Neural progenitor cell (in vitro differentiated cells): ENCODE measurements around the gene CHD8.

Experiments
- CTCF ChIP-seq: fragments of 200-600 bp; sonication (generic); IDR thresholded peaks from 2 replicates; pipeline ENCODE4 v1.5.1; 2017; ENCODE audit warnings: antibody characterized with exemption, mild to moderate bottlenecking
- EZH2 ChIP-seq: fragments of 200-600 bp; sonication (generic); IDR thresholded peaks from 2 replicates; pipeline ENCODE4 v1.6.1; 2017; ENCODE audit warnings: antibody characterized with exemption, mild to moderate bottlenecking, moderate library complexity
- EZH2phosphoT487 ChIP-seq: fragments of 200-600 bp; sonication (generic); IDR thresholded peaks from 2 replicates; pipeline ENCODE4 v1.6.1; 2017; ENCODE audit warnings: antibody characterized with exemption

GRCh38 chr14:21384494-21384851 is 71.5 kb downstream of the CHD8 start:
- TF ChIP-seq EZH2 (no peak), CTCF (no peak), EZH2phosphoT487 (no peak)
